HG03095 (cell line): ENCODE measurements around the gene ABHD16B.
"Not testable (repeated sequence)": the region's sequence is repeated elsewhere in the genome, so short reads cannot be mapped to it uniquely, and the experiment has no call there.

Source experiments
- ATAC-seq: cut with Tn5 transposase; IDR thresholded peaks from one replicate; pipeline ENCODE4 v1.9.1; 2021; ENCODE audit warnings: moderate library complexity; ENCODE audit not compliant: unreplicated experiment

Gene ABHD16B

DNA sequence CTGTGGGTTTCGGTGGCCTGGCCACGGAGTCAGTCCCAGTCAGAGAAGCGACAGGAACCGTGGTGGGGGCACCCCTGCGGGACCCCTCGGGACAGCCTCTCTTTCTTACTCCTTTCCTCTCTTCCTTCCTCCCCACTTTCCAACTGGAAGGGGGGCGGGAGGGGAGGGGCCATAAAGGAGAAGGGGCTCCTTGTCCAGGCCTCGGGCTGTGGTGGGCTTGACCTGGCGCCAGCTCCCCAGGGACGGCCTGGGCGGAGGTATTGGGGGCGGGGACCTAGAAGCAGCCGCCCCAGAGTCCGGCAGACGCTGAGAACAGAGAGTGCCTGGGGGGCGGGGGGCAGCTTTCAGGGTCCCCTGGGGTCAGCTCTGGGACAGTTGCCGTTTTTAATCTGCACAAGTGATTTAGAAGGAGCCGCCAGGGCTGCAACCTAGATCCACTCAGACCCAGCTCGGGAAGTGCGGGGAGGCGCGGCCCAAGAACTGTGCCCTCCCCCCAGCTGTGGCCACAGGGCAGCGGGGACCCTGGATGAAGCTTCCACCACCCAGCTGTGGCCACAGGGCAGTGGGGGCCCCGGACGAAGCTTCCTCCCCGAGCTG lies 6.4 kb upstream of the ABHD16B start:
- ATAC-seq: no peak

- no peak for ATAC-seq
Observed at GRCh38 chr20:63855363-63856097, 5.8 kb upstream of the ABHD16B start.

DNA sequence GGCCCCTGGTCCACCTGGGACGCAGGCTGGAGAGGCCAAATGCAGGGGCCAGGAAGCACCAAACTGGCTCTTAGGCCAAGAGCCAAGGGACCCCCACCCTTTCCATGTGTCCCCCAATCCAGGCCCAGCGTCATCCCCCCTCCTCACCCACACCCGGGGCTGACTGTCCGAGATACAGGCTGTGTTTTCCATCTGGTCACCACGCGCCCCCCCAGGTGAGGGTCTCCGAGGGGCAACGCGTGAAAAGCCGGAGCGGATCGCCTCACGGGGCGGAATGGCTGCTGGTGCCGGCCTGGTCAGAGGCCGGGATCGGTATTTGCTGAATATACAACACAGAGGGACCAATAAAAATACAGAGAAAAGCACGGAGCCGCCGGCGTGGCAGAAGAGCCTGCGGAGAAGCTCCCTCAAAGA lies 5.2 kb upstream of the ABHD16B start:
- ATAC-seq: no peak

DNA sequence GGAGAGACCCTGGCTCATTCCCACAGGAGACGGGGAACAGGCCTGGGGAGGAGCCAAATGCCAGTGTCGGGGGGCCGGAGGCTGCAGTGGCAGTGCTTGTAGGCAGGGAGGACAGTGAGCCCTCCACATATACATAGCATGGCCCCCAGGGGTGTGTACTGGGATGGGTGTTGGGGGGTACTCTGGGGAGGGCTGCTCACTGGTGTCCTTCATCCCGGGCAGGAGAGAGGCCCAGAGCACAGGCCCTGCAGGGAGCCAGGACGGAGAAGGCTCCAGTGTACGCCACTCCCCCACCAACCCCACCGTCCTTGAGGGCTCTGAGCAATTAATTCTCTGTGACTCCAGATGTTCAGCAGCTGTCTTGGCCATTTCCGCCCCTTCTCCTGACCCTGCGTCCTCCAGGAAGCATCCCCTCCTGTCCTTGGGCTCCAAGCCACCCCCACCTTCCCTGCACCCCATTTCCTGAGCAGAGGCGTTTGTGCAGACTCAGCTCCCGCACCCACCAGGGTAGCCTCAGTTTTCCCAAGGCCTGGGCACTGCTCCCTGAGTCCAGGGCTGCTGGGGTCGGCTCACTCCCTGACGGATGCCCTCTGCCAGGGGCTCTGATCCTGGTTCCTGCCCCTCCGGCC lies 3.4 kb upstream of the ABHD16B start:
- no peak for ATAC-seq

GRCh38 chr20:63858393-63859165 lies 2.7 kb upstream of the ABHD16B start:
- no peak for ATAC-seq

GRCh38 chr20:63859166-63859699 lies 2.1 kb upstream of the ABHD16B start:
- no peak for ATAC-seq

DNA sequence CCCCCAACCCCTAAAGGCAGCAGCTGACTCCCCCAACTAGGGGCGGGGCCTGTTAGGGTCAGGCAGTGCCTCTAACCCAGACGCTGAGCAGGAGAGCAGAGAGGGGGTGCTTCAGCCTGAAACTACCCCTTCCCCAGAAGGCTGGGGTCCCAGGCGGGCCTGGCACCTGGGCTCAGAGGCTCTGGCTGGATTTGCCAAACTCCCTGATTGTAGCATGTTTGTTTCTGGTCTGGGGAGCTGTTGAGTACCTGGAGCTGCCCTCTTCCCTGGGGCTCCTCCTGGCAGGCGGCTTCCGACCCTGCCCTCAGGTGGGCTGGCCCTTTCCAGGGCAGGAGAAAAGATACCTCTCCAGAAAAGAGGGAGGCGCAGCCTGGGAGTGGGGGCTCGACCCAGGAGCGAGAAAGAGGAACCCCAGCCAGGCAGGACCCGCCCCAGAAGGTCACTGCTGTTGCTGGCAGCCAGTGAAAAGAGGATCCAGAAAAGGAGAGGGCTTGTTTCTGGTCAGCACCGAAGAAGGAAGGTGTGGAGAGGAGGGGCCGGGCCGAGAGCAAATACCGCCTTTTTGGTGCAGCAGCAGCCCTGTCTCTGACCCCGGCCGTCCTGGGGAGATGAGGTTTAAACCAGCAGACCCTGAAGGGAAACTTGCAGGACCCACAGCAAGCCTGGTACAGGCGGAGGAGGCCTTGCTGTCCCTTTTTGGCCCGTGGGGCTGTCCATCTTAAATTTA lies 810 bp upstream of the ABHD16B start:
- no peak for ATAC-seq

DNA sequence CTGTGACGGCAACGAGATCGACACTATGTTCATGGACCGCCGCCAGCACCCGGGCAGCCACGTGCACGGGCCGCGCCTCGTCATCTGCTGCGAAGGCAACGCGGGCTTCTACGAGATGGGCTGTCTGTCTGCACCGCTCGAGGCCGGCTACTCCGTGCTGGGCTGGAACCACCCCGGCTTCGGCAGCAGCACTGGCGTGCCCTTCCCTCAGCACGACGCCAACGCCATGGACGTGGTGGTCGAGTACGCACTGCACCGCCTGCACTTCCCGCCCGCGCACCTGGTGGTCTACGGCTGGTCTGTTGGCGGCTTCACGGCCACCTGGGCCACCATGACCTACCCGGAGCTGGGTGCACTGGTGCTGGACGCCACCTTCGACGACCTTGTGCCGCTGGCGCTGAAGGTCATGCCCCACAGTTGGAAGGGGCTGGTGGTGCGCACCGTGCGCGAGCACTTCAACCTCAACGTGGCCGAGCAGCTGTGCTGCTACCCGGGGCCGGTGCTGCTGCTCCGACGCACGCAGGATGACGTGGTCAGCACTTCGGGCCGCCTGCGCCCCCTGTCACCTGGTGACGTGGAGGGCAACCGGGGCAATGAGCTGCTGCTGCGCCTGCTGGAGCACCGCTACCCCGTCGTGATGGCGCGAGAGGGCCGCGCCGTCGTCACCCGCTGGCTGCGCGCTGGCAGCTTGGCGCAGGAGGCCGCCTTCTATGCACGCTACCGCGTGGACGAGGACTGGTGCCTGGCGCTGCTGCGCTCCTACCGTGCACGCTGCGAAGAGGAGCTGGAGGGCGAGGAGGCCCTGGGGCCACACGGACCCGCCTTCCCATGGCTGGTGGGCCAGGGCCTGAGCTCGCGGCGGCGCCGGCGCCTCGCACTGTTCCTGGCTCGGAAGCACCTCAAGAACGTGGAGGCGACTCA lies 943 bp downstream of the ABHD16B start:
- ATAC-seq: no peak

DNA sequence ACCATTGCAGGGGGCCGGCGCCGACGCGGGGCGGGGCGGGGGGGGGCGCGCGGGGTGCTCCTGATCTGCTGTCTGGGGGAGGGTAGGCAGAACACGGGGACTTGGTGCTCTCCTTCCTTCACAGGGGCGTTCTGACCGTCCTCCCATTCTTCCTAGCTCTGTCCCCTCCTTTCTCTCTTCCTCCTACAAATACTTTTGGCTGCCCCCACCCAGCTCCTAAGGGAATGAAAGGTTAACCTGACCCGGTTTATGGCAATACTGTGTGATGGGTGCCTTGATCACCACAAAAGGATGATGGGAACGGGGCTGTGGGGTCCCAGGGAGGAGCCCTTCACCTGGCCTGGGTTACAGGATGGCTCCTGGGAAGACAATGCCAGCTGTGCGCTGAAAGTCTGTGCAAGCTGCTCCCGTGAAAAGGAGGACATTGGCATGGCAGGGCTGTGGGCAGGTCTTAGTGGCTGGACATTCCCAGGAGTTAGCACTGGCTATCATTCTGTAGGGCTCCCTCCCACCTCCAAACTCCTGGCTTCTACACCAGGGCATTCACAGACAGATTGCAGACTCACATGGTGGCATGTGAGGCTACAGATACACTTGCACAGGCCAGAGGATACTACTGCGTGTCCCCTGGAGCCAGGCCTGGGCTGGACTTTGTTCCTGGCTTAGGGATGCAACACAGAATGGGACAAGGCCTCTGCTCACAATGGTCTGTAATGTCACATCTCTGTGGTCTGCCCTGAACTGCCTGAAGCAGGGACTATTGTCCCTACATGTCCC lies 1.9 kb downstream of the ABHD16B start:
- ATAC-seq: no peak

GRCh38 chr20:63863798-63864544 lies 2.7 kb downstream of the ABHD16B start:
- peak; percentile 58 for ATAC-seq

- ATAC-seq: no peak
Observed at GRCh38 chr20:63864545-63864977, 3.3 kb downstream of the ABHD16B start.

- ATAC-seq: peak; percentile 61
Observed at GRCh38 chr20:63864978-63865640, 3.8 kb downstream of the ABHD16B start, which contains the start of gene TPD52L2. Gene TPD52L2, plus strand, starts transcription at chr20:63865270. Its CDS starts 96 bp downstream, at chr20:63865366.

DNA sequence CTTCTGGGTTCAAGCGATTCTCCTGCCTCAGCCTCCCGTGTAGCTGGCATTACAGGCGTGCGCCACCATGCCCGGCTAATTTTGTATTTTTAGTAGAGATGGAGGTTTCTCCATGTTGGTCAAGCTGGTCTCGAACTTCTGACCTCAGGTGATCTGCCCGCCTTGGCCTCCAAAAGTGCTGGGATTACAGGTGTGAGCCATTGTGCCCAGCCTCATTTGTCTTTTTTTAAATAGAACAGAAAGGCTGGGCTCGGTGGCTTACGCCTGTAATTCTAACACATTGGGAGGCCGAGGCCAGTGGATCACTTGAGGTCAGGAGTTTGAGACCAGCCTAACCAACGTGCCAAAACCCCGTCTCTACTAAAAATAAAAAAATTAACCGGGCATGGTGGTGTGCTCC lies 5.7 kb downstream of the ABHD16B start:
- ATAC-seq: not testable (repeated sequence)

- ATAC-seq: no peak
Observed at GRCh38 chr20:63868264-63868663, 7.0 kb downstream of the ABHD16B start.

- ATAC-seq: no peak
Observed at GRCh38 chr20:63873477-63873971, 12.2 kb downstream of the ABHD16B start.

DNA sequence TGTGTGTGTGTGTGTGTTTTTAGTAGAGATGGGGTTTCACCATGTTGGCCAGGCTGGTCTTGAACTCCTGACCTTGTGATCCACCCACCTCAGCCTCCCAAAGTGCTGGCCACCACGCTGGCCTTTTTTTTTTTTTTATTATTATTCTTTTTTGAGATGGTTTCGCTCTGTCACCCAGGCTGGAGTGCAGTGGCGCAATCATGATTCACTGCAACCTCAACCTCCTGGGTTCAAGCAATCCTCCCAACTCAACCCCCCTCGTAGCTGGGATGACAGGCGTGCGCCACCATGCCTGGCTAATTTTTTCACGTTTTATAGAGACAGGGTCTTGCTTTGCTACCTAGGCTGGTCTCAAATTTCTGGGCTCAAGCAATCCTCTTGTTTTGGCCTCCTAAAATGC lies 12.9 kb downstream of the ABHD16B start:
- ATAC-seq: not testable (repeated sequence)

GRCh38 chr20:63876489-63877036 lies 15.3 kb downstream of the ABHD16B start:
- ATAC-seq: no peak
